ENCODE results near the gene WDR64.

GRCh38 chr1:241733899-241734298, 81.8 kb downstream of the WDR64 start:
- TF ChIP-seq CTCF (IDR thresholded peaks at IDR 0.05; ENCODE audit: low read length) = no peak
- TF ChIP-seq EZH2 (IDR thresholded peaks at IDR 0.05; ENCODE audit: borderline replicate concordance, low read length) = no peak
